Diencephalon (tissue), 1 donor: ENCODE measurements around the gene PRAMEF27. TPM values are rescaled to one million over a fixed set of nuclear protein-coding genes. Genes with fewer than 3 reads are reported as not detected.

Experiments used
- total RNA-seq: library from RNA; depleted of rRNA; stranded (reverse); fragments of >200 nt; gene quantifications from one replicate; pipeline ENCODE4 v1.2.3, GENCODE V29; 2014

Gene PRAMEF27
- total RNA-seq: not detected

GRCh38 chr1:13056475-13056874 lies at the start of gene PRAMEF27:
Gene PRAMEF27 (minus strand): TSS chr1:13056575. CDS start chr1:13053659, 2,916 bp downstream.

GRCh38 chr1:13070474-13070873 lies 14.1 kb upstream of the PRAMEF27 start, which contains the start of gene PRAMEF25:
Gene PRAMEF25 (plus strand): TSS chr1:13070774. CDS start chr1:13073694, 2,920 bp downstream.

Other genes with a start within 250 kb of the PRAMEF27 start
- gene PRAMEF11, start 225.2 kb downstream of the PRAMEF27 start, total RNA-seq: not detected
- not detected for gene HNRNPCL1, start 207.9 kb downstream of the PRAMEF27 start, total RNA-seq
- gene PRAMEF2, start 199.5 kb downstream of the PRAMEF27 start, total RNA-seq: not detected
- gene PRAMEF4, start 170.4 kb downstream of the PRAMEF27 start, total RNA-seq: not detected
- gene PRAMEF10, start 158.3 kb downstream of the PRAMEF27 start, total RNA-seq: not detected
- gene PRAMEF7, start 140.0 kb downstream of the PRAMEF27 start, total RNA-seq: not detected
- not detected for gene PRAMEF6, start 109.0 kb downstream of the PRAMEF27 start, total RNA-seq
- gene HNRNPCL3, start 4.2 kb upstream of the PRAMEF27 start, total RNA-seq: not detected
- gene PRAMEF25, start 14.2 kb upstream of the PRAMEF27 start, total RNA-seq: not detected
- gene HNRNPCL2, start 60.3 kb upstream of the PRAMEF27 start, total RNA-seq: not detected
- gene PRAMEF26, start 99.4 kb upstream of the PRAMEF27 start, total RNA-seq: not detected
- gene HNRNPCL4, start 109.1 kb upstream of the PRAMEF27 start, total RNA-seq: not detected
- gene PRAMEF9, start 115.3 kb upstream of the PRAMEF27 start, total RNA-seq: not detected
- gene PRAMEF13, start 144.8 kb upstream of the PRAMEF27 start, total RNA-seq: not detected
- not detected for gene PRAMEF18, start 169.6 kb upstream of the PRAMEF27 start, total RNA-seq
- not detected for gene PRAMEF5, start 197.6 kb upstream of the PRAMEF27 start, total RNA-seq
- not detected for gene PRAMEF8, start 228.6 kb upstream of the PRAMEF27 start, total RNA-seq
- gene PRAMEF33, start 247.0 kb upstream of the PRAMEF27 start, total RNA-seq: not detected